ENCODE data around the gene CFAP61.

GRCh38 chr20:20204256-20204655 is 151.9 kb downstream of the CFAP61 start:
- TF ChIP-seq POLR2A (IDR thresholded peaks at IDR 0.05) (no peak), CTCF (IDR thresholded peaks at IDR 0.05) (no peak)

Data from thyroid gland (tissue), 4 donors.